IPS DF 19.7 (cell line): ENCODE results near the gene SCGB1D1.

Experiments
- DNase-seq: peaks from one replicate; pipeline ENCODE4 v3.0.0-alpha.2; 2013; ENCODE audit warnings: low read depth, low spot score

The SCGB1D1 gene

GRCh38 chr11:62233730-62234129, 43.7 kb downstream of the SCGB1D1 start:
- DNase-seq = no peak

DNA sequence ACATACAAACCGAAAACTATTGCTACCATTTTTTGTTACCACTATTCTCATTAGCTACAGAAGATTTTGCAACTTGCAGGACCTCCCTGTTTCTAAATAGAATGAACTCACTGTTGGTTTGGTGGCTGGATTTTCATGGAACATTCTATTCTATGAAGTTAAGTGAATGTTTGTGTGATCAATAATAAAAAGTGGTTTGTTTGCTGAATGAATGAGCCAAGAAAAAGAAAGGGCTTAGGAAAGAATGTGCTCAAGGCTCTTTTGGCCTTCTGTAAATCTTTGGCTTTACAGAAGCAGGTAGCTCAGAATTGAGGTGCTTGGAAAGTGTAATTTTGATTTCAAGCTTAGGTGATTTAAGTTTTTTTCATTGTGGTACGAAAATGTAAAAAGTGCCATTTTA, 46.2 kb downstream of the SCGB1D1 start:
- no peak for DNase-seq

DNA sequence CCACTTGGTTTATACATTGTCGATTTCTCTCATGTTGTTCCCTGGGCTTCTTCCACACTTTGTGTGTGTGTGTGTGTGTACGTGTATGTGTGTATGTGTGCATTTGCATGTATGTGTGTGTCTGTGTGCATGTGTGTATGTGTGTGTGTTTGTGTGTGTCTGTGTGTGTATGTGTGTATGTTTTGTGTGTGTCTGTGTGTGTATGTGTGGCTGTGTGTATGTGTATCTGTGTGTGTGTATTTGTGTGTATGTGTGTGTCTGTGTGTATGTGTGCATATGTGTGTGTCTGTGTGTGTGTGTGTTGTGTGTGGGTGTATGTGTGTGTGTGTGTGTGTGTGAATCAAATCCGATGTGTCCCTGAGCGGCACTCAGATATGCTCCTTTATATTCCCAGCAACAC, 47.5 kb downstream of the SCGB1D1 start:
- DNase-seq = no peak

GRCh38 chr11:62238151-62238550, 48.1 kb downstream of the SCGB1D1 start:
- DNase-seq = no peak

DNA sequence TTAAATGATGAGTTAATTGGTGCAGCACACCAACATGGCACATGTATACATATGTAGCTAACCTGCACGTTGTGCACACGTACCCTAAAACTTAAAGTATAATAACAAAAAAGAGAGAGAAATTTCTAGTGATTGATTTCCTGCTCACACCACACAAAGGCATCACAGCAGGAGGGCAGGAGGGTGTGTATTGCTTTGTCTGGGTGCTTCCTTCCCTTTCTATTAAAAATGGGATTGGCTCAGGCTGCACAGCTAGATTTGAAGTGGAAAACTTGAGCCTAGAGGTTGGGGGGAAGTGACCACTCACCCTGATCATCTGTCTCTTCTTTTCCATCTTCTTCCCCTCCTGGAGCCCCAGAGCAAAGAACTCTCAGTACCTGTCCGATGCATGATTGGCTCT, 51.1 kb downstream of the SCGB1D1 start:
- no peak for DNase-seq

DNA sequence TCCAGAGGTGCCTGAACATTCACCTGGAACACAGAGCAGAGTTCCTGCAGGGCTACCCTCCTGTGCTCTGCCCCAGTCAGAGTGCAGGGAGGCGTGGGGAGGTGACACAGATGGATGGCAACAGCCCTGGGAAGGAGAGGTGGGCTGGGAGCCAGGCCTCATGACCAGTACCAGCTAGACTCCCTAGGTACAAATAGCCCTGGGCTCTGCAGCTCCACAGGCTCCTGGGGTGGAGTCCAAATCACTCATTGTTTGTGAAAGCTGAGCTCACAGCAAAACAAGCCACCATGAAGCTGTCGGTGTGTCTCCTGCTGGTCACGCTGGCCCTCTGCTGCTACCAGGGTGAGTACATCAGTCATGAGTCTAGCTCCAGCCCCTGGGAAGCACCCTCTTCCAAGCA, 52.0 kb downstream of the SCGB1D1 start, which contains the start of gene SCGB1D2:
TSS of gene SCGB1D2 (plus strand) at position 219 of the 400 bp plus-strand sequence. CDS start at position 288, 69 bp downstream.
- DNase-seq = no peak
